NCI-H345 (cell line): ENCODE data around the gene LCNL1.
A peak's percentile ranks its signal among the peaks of the same experiment; 100 is the strongest.
"Not testable (repeated sequence)": the region's sequence is repeated elsewhere in the genome, so short reads cannot be mapped to it uniquely, and the experiment has no call there.

Experiments
- DNase-seq: peaks from one replicate; lab custom pipeline; 2025; lab: John Stamatoyannopoulos, UW

LCNL1 gene

DNA sequence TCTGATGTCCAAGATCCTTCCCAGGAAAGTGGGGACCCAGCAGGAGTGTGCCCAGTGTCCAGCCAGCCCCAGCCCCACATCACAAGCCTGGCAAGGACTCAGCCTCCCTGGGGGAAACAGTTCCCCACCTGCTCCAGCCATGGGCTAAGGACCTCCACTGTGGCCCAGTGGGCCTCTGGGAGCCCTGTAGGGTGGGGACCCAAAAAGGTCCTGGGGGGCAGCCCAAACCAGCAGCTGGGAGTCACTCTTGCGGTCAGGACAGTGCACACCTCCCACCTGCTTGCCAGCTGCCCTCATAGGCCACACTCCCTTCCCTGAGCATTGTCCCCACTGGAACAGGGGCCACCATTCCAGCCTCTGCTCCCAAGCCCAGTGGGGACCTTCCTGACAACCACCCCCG is 43.6 kb downstream of the LCNL1 start:
- DNase-seq = no peak

DNA sequence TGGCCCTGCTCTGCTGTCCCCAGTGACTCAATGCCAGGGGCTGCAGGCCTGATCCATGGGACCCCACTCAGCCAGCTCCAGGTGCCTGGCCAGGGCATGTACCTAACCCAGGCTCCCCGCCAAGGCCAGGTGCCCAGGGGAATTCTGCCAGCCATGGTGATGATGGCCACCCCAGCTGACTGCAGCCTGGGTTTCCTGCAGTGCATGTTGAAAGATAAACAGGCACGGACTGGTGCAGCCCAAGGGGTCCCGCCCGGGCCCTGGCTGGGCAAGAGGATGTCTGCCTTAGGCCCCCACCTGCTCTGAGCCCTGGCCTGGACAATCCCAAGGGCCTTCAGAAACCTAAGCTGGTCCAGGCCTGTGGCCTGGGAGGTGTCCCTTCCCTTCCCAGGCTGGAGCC is 44.0 kb downstream of the LCNL1 start:
- DNase-seq = peak; percentile 37

DNA sequence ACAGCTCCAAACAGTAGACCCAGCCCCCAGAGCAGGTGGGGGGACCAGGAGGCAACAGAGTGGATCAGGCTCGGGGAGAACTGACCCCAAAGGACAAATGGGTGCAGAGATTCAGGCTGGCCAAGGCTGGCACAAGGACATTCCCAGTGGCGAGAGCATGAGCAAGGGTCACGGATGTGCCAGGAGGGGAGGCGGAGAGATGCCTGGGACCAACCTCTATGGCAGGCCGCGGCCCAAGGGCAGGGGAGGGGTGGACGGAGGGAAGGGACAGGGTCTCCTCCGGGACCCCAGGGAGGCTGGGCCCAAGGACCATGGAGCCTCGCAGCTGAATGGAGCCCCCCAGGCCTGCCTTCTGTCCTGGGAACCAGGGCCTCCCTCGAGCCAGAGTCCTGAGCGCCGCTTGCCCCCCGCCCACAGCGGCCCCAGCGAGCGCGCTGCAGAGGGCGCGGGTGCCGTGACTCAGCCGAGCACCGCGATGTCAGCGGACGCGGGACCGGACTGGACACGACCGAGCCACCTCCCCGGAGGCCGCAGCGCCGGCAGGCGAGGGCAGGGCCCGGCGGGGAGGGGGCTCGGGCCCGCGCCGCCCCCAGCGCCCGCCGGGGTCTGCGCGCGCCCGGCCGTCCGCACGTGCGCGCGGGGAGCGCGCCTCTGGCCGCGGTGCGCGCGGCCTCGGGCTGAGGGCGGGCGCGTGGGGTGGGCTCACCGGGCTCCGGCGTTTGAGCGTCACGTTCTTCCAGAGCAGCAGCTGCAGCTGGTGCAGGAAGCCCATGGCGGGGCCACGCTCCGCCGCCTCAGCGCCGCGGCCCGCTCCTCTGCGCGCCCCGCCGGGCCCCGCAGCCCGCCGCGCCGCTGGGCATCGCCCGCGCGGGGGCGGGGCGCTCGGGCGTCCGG is 44.8 kb downstream of the LCNL1 start, which contains the start of gene ABCA2:
ABCA2 (minus strand) TSS at position 869 of the 894 bp plus-strand sequence; CDS start at position 772, 97 bp downstream.
- no peak for DNase-seq

DNA sequence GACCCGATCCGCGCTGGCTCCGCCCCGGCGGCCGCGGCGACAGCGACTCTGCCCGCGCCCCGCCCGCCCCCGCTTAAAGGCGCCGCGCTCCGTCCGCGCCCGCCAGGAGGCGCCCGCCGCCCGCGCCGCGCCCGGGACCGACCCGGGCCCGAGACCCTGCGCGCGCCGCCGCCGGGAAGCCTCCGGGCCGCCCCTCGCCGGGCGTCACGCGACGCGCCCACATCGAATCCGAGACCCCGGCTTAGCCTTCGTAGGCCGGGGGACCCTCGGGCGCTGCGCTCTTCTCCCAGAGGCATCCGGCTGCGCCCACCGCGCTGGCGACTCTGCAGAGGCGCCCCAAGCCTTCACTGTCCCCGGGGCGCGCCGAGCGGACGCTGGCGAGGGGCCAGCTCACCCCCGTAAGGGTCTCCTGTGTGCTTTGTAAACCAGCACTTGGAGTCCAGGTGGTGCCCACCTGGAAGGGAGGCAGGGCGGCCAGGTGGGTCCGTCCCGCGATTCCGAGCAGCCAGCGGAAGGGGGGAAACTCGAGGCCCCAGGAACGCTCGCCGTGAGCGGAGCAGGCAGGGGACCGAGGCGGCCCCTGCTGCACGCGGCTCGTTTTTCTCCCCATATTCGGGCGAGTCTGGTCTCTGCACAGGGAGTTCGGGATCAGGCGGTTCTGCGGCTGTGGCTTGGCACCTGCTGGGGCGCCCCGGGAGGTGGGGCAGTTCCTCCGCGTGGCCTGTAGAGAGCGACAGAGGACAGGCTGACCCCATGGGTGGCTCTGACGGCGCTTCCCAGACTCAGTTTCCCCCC is 45.7 kb downstream of the LCNL1 start:
- peak; percentile 75 for DNase-seq

DNA sequence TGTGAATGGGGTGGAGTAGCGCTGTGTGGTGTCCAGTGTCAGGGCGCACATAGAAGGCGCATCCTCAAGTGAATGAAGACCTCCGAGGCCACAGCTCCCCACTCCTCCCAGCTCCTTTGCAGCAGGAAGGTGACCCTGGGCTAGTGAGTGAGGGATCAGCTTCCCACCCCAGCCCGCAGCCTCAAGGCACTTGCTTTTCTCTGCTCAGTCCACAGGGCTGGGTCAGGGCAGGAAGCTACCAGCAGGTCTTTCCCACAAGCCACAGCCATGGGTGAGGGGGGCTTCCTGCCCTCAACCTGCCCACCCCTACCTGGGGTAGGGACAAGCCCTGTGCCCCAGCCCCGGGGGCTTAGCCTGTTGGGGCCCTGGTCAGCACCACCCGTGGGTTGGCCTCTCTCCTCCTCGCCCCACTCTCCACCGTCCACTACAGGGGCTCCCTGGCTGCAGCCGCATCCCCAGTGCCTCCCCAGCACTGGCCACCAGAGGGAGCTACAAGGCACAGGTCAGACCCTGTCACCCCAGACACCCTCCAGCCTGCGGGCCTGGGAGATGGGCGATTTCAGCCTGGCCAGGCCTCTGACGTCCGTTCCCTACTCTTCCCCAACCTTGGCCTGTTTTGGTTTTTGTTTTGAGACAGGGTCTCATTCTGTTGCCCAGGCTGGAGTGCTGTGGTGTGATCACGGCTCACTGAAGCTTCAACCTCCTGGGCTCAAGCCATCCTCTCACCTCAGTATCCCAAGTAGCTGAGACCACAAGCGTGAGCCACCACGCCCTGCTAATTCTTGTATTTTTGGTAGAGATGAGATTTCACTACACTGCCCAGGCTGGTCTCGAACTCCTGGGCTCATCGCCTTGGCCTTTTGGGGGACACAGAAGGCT is 46.5 kb downstream of the LCNL1 start:
- peak; percentile 55 for DNase-seq

DNA sequence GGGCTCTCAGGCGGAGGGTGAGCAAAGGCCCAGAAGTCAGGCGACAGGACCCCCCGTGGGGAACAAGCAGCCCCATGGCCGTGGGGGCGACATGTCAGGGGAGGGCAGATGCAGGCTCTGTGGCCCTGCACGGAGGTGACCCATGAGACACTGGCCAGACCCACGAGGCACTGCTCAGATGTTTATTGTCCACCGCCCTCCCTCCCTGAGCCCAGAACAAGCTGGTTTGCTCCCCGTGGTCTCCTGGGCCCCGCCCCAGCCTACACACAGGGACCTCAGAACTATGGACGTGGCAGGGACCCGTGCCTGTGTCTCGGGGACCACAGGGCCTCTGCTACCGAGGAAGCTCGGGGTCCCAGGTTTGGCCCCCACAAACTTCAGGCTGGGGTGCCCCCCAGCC is 47.2 kb downstream of the LCNL1 start:
- no peak for DNase-seq

DNA sequence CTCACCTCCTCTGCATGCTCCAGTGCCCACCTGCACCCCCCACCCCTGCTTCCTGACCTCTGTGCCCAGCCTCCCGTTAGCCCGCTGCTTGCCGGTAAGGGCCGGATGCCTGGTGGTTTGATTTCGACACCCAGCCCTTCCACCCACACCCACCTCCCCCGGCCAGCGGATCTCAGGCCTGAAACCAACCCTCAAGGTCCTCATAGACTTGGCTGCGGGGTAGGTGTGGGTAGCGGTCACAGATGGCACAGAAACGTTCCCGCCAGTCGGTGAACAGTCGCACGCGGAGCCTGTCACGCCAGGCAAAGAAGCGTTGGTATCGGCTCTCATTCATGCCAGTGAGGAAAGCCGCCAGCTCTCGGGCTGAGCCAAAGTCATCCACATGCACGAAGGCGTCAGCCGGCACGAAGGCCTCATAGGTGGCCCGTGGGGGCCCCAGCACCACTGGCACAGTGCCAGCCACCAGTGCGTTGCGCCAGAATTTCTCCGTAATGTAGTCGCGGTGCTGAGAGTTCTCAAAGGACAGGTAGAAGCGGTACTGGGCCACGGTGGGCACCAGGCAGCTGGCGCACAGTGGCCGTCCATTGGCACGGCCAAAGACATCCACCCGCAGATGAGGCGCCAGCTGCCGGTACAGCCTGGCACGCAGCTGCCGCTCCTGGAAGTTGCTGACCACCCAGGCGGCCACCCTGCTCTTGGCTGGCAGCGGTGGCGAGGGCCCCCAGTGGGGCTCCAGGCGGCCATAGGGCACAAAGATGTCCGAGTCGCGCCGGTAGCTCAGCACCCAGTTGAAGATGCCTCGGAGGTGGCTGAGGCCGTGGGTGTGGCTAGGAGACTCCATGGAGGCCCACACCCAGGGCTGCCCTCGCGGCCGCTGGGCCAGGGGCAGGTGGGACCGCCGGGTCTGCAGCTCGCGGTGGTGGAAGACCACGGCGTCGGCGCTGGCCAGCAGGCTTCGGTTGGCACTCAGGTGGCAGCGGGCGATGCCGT is 48.0 kb downstream of the LCNL1 start:
- no peak for DNase-seq

DNA sequence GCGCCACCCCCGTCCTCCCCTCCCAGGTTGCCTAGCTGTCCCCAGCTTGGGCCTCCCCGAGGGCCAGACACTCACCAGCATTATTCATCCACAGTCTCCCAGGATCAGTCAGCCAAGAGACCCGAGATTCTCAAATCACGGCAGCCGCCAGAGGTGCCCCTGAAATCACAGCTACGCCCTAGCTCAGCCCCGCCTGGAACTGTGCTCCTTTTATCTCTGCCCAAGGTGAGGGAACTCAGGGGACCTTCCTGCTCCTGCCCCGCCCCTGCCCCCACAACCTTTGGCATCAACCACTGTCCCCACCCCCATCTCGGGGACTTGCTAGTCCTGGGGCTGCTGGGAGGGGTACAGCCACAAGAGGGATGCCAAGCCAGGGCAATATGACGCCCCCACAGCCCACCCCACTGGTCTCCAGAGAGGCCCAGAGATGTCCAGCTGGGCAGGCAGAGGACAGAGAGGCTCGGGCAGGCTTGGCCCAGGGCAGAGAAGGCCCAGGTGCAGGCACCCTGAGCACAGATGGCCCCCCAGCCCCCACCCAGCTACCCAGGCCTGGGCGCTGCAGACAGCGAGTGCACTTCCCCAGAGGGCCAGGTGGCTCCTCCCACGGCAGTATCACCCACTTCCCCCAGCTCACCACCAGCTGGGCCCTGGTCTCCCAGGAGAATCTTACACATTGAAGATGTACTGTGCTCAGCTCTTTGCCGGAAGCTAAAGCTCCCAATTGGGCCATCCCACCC is 49.3 kb downstream of the LCNL1 start, which contains the start of gene FUT7:
FUT7 (minus strand) TSS at position 185 of the 737 bp plus-strand sequence; CDS start at position 88, 97 bp downstream.
- no peak for DNase-seq

DNA sequence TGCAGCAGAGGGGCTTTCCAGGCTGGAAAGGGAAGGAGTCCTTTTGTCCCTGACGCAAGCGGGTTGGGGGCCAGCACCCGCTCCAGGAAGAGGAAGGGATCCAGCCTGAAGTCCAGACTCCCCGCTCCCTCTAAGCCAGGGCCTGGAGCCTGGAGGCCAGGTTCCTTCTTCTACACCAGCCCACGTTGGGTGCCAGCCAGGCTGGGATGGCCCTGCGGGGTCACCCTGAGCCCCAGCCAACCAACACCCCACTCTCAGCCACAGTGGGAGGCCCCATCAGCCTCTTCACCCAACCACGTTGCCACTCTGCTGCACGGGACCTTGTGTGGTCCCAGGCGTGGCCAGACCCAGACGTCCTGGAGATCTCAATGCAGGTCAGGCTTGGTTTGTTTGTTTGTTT is 50.1 kb downstream of the LCNL1 start:
- DNase-seq = no peak

DNA sequence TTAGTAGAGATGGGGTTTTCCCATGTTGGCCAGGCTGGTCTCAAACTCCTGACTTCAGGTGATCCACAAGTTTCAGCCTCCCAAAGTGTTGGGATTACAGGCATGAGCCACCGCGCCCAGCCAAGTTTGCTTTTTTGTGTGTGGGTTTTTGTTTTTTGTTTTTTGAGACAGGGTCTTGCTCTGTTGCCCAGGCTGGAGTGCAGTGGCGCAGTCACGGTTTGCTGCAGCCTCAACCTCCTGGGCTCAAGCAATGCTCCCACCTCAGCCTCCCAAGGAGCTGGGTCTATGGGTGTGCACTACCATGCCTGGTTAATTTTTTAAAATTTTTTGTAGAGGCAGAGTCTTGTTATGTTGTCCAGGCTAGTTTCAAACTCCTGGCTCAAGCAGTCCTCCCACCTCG is 50.7 kb downstream of the LCNL1 start:
- not testable (repeated sequence) for DNase-seq

DNA sequence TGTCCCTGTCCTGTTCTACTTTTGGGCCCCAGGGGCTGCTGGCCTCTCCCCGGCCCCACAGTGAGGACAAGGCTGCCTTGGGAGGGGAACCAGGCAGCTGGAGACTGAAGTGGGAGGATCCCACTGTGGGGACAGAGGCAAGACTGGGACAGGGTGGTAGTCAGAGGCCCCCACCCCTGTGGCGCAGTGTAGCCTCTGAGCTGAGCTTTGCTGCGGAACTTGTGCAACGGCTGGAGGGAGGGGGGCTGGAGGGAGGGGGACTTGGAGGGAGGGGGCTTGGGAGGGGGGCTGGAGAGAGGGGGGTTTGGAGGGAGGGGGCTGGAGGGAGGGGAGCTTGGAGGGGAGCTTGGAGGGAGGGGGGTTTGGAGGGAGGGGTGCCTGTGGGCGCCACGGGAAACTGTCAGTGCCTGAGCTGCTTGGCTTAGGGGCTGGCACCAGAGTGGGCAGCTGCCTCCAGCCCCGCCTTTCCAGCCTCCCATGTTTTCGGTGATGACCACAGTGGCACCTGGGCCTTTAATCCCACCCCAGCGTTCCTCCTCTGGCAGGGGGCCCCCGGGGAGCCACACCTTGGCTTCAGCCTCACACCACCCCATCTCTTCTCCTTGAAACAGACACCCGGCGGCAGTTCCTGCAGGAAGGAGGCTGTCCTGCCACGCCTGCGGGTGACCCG is 51.4 kb downstream of the LCNL1 start:
- DNase-seq = no peak

DNA sequence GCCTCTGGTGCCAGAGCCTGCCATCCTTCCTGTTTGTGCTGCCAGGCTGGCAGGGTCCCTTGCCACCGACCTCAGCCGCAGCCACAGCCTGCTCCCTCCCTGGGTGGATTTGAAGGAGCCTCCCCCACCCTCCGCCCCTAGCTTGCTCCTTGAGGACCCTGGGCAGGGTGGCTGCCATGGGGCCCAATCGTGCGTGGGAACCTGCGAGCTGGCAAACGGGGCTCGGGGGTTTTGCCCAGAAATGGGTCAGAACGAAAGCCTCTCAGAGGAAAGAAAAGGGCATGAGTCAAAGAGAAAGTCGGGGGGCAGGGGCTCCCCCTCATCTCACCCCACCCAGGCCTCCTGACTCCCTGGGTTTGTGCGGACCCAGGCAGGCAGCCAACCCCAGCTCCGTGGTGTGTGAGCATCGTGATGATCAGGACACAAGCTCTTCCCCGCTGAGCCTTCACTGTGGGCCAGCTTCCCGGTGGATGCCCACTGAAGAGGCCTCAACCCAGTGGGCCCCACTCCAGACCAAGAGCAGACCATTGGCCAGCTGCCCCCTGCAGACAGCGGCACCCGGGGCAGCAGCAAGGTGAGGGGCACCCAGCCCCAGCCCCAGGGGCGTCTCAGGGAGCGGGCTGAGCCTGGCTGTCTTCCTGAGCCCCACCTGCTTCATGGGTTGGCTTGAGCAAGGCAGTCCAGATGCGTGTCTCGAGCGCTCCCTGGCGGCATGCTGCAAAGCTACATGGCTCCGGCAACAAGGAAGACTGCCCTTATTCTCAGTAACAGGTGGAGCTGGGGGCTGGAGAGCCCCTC is 52.1 kb downstream of the LCNL1 start:
- peak; percentile 91 for DNase-seq
